B cell (primary cell): ENCODE measurements around the gene RREB1. TPM values are rescaled to one million over a fixed set of nuclear protein-coding genes. Genes with fewer than 3 reads are reported as not detected.

ENCODE experiments used
- ATAC-seq: fragments of 200-7000 bp; cut with Tn5 transposase; one replicate; pipeline ENCODE4 v1.10.0; 2021; ENCODE audit warnings: low read depth, mild to moderate bottlenecking, moderate number of reproducible peaks, moderate library complexity
- CTCF ChIA-PET: fragments of 350-600 bp; sonication (Branson Sonifier 250); formaldehyde crosslinking; loops from one replicate; lab custom pipeline; 2021; ENCODE audit warnings: antibody characterized with exemption, inconsistent platforms; lab: Charles Lee
- POLR2A ChIA-PET: fragments of 350-600 bp; sonication (Branson Sonifier 250); formaldehyde crosslinking; loops from one replicate; lab custom pipeline; 2021; ENCODE audit warnings: antibody characterized with exemption; lab: Charles Lee
- DNase-seq: peaks from one replicate; pipeline ENCODE4 v3.0.0; 2013
- H2AFZ ChIP-seq: 2 replicates; pipeline ENCODE4 v1.6.1; 2012; ENCODE audit warnings: mild to moderate bottlenecking, low read depth, low read length; ENCODE audit not compliant: insufficient read depth, poor library complexity, severe bottlenecking
- H3K27ac ChIP-seq, 2 donors: 1 replicate in 1 of 2; 2 replicates in 1 of 2; pipeline ENCODE4 v1.5.1; 2012 to 2013; ENCODE audit warnings: low read length in 2 of 2, mild to moderate bottlenecking in 2 of 2, moderate library complexity in 1 of 2
- H3K27me3 ChIP-seq, 4 experiments: fragments of 200-600 bp in 1 of 4; sonication (generic) in 1 of 4; replicated peaks in 1 of 4; 1 replicate in 2 of 4; 2 replicates in 2 of 4; pipeline versions ENCODE4 v1.6.1 to v1.7.0; 2013 to 2016; ENCODE audit warnings: low read length in 3 of 4, mild to moderate bottlenecking in 2 of 4, mixed read lengths in 1 of 4, moderate library complexity in 1 of 4; ENCODE audit not compliant: insufficient read depth in 4 of 4, control insufficient read depth in 3 of 4; ENCODE audit errors: control extremely low read depth in 1 of 4
- H3K36me3 ChIP-seq, 2 experiments: replicated peaks in 1 of 2; 1 replicate in 1 of 2; 2 replicates in 1 of 2; pipeline versions ENCODE4 v1.6.1 to v1.7.1; 2013; ENCODE audit warnings: low read length in 1 of 2; ENCODE audit not compliant: insufficient read depth in 2 of 2, control insufficient read depth in 1 of 2; ENCODE audit errors: control extremely low read depth in 1 of 2, extremely low read depth in 1 of 2
- H3K4me1 ChIP-seq, 2 donors: fragments of 200-600 bp in 1 of 2; sonication (generic) in 1 of 2; 1 replicate in 1 of 2; 2 replicates in 1 of 2; pipeline versions ENCODE4 v1.5.1 to v1.6.1; 2013 to 2017; ENCODE audit warnings: low read length in 2 of 2; ENCODE audit not compliant: control insufficient read depth in 2 of 2, insufficient read depth in 2 of 2
- H3K4me2 ChIP-seq: replicated peaks from 2 replicates; pipeline ENCODE3; 2012; ENCODE audit warnings: mild to moderate bottlenecking, low read depth, low read length; ENCODE audit not compliant: poor library complexity, severe bottlenecking
- H3K4me3 ChIP-seq, 5 experiments: fragments of 200-600 bp in 1 of 5; sonication (generic) in 1 of 5; 1 replicate in 3 of 5; 2 replicates in 2 of 5; pipeline versions ENCODE4 v1.5.1 to v1.7.0; 2011 to 2016; ENCODE audit warnings: low read length in 4 of 5, mild to moderate bottlenecking in 4 of 5, low read depth in 2 of 5, control low read depth in 1 of 5, moderate library complexity in 1 of 5; ENCODE audit not compliant: insufficient read depth in 1 of 5; ENCODE audit errors: control extremely low read depth in 1 of 5, extremely low read depth in 1 of 5
- H3K79me2 ChIP-seq: fragments of 200-600 bp; sonication (generic); one replicate; pipeline ENCODE4 v1.6.0; 2016; ENCODE audit warnings: low read length; ENCODE audit not compliant: control insufficient read depth, insufficient read depth
- H3K9ac ChIP-seq: fragments of 200-600 bp; sonication (generic); 2 replicates; pipeline ENCODE4 v1.6.1; 2017; ENCODE audit warnings: mild to moderate bottlenecking, low read length, moderate library complexity
- H3K9me3 ChIP-seq, 3 donors: one replicate each; pipeline versions ENCODE4 v1.6.1 to v1.7.1; 2013; ENCODE audit warnings: low read length in 2 of 3; ENCODE audit not compliant: control insufficient read depth in 2 of 3, insufficient read depth in 1 of 3; ENCODE audit errors: control extremely low read depth in 1 of 3
- H4K20me1 ChIP-seq: 2 replicates; pipeline ENCODE4 v1.6.0; 2012; ENCODE audit warnings: mild to moderate bottlenecking, low read length; ENCODE audit not compliant: insufficient read depth, control insufficient read depth, poor library complexity, severe bottlenecking
- H3K27ac Mint-ChIP-seq: one replicate; pipeline ENCODE4 v1.8.0; 2021; ENCODE audit warnings: mixed read lengths
- H3K27me3 Mint-ChIP-seq: one replicate; pipeline ENCODE4 v1.8.0; 2021; ENCODE audit warnings: mixed read lengths
- H3K4me1 Mint-ChIP-seq: one replicate; pipeline ENCODE4 v1.8.0; 2021; ENCODE audit warnings: mixed read lengths
- H3K4me3 Mint-ChIP-seq: one replicate; pipeline ENCODE4 v1.8.0; 2021; ENCODE audit warnings: mixed read lengths
- H3K9me3 Mint-ChIP-seq: one replicate; pipeline ENCODE4 v1.8.0; 2022; ENCODE audit warnings: mixed read lengths; ENCODE audit not compliant: insufficient read depth
- CTCF ChIP-seq: fragments of 200-600 bp; IDR thresholded peaks from one replicate; pipeline ENCODE4 v1.8.0; 2022; ENCODE audit warnings: antibody characterized with exemption, mild to moderate bottlenecking
- EZH2 ChIP-seq: IDR thresholded peaks from 2 replicates; pipeline ENCODE4 v1.6.1; 2012; ENCODE audit warnings: borderline replicate concordance, low read depth, mild to moderate bottlenecking, moderate library complexity, low read length; ENCODE audit not compliant: insufficient read depth, poor library complexity, severe bottlenecking
- WGBS: methylation state at CpG from one replicate; pipeline ENCODE4 v1.1.5; 2013; ENCODE audit warnings: missing lambda C conversion rate; ENCODE audit not compliant: insufficient coverage; 5-methylcytosine and 5-hydroxymethylcytosine counted together
- intact Hi-C: fragments of 100-400 bp; cut with micrococcal nuclease; formaldehyde crosslinking; loops from one replicate; pipeline ENCODE4 v1.10.0; 2022
- polyA minus RNA-seq: library from RNA; depleted of rRNA, polyadenylated mRNA; stranded (reverse); fragments of >200 nt; gene quantifications from 2 replicates; pipeline ENCODE4 v1.2.3, GENCODE V29; 2012
- polyA plus RNA-seq: library from polyadenylated mRNA; depleted of rRNA; stranded (reverse); fragments of >200 nt; gene quantifications from 2 replicates; pipeline ENCODE4 v1.2.3, GENCODE V29; 2012
- total RNA-seq, 2 donors: library from RNA; stranded (reverse); fragments of 120-200 nt in 1 of 2; gene quantifications; 1 replicate in 1 of 2; 2 replicates in 1 of 2; pipeline versions ENCODE4 v1.2.3 to v1.2.4, GENCODE V29; 2013 to 2022

The RREB1 gene
- total RNA-seq (58.6 and 62.5 TPM in 2 replicates), polyA plus RNA-seq (9.7 and 10.4 TPM in 2 replicates), polyA minus RNA-seq (42.5 and 58.9 TPM in 2 replicates)
- total RNA-seq (2013): 16.4 TPM

GRCh38 chr6:7107578-7108195 lies at the start of gene RREB1:
RREB1 (plus strand) TSS chr6:7107961; CDS start chr6:7181912, 73,951 bp downstream.
- TF ChIP-seq CTCF: no peak
- no peak for TF ChIP-seq EZH2
- ChIA-PET POLR2A (interaction anchor here (0.7 to 1.3 kb wide), 4 partner anchors 9 to 48 kb away, joined by 3 to 4 read pairs (median 4); no protein-coding TSS in a partner anchor), CTCF (no interaction called here)
- ATAC-seq (peak; percentile 56), DNase-seq (peak; percentile 81)
- under 1% methylated on average over 39 of the region's 59 CpGs for WGBS
- Histone ChIP-seq H3K36me3 (no peaks in the 10 kb centered on the region), H3K9ac (peak within 1 kb of the TSS; percentile 96), H3K27ac (peak within 1 kb of the TSS; percentile 73 to 88), H3K4me2 (peak within 1 kb of the TSS; percentile 80), H3K4me1 (peaks cover 23 to 29% of the 10 kb centered on the region in 2 donors), H3K4me3 (peak within 1 kb of the TSS; percentile 26 to 98 (median 94)), H4K20me1 (no peaks in the 10 kb centered on the region), H2AFZ (peak within 1 kb of the TSS; percentile 94), H3K79me2 (peaks cover 59% of the 10 kb centered on the region), H3K9me3 (no peaks in the 10 kb centered on the region), H3K27me3 (no peaks in the 10 kb centered on the region)
- Mint-ChIP-seq H3K27ac (peak within 1 kb of the TSS; percentile 96), H3K4me1 (peaks cover 37% of the 10 kb centered on the region), H3K27me3 (no peaks in the 10 kb centered on the region), H3K9me3 (no peaks in the 10 kb centered on the region), H3K4me3 (peak within 1 kb of the TSS; percentile 99)
- intact Hi-C loops: loop anchor here (1.0 to 5.0 kb wide), 5 partner anchors 21 to 95 kb away; no protein-coding TSS in a partner anchor

DNA sequence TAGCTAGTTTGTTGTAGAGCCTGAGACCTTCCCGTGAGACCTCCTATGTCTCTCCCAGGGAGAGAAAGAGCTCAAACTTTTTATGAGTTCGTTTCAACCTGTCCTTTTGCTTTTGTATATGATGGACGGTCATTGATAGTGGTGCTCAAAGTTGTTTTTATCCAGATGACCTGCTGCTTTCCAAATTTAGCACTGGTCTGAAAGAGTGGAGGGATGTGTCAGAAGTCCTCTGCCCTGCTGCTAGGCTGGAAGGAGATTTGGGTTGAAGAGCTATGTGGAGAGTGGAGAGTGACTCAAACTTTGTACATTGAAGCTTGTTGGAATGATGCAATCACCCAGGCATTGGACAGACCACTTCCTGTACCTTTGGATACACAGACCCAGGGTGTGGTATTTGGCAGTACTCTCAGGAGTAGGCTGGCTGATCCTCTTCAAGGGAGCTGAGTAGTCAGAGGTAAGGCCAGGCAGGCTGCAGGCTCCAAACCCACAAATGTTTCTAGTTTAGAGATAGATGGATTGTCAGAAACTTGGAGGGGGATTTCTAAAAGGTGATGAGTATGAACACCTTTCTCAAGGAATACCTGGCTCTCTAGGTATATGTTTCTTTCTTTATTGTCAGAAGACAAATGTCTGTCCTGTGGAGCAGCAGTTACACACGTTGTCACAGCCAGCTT lies 49.4 kb upstream of the RREB1 start:
- H3K79me2 ChIP-seq: no peaks in the 10 kb centered on the region
- no peak for DNase-seq
- no peaks in the 10 kb centered on the region for H3K36me3 ChIP-seq
- ATAC-seq: no peak
- Mint-ChIP-seq H3K4me3 (no peak overlapping the region), H3K9me3 (no peaks in the 10 kb centered on the region), H3K27ac (no peak overlapping the region), H3K4me1 (peaks cover 7% of the 10 kb centered on the region), H3K27me3 (no peaks in the 10 kb centered on the region)
- no peak overlapping the region for H2AFZ ChIP-seq
- peaks cover under 1% of the 10 kb centered on the region in 2 donors for H3K4me1 ChIP-seq
- no peaks in the 10 kb centered on the region for H3K9me3 ChIP-seq
- ChIA-PET POLR2A (no interaction called here), CTCF (interaction anchor here (0.6 to 1.0 kb wide), 3 partner anchors 15 to 451 kb away, joined by 3 to 4 read pairs (median 3); no protein-coding TSS in a partner anchor)
- no peak overlapping the region for H3K27ac ChIP-seq
- H3K9ac ChIP-seq: no peak overlapping the region
- H3K4me3 ChIP-seq: no peak overlapping the region
- no peaks in the 10 kb centered on the region for H3K27me3 ChIP-seq
- H3K4me2 ChIP-seq: no peak overlapping the region
- intact Hi-C loops: no loop called here
- 94% methylated on average over 3 of the region's 4 CpGs for WGBS
- TF ChIP-seq CTCF (no peak), EZH2 (no peak)
- H4K20me1 ChIP-seq: no peaks in the 10 kb centered on the region
